Astrocyte (in vitro differentiated cells and primary cell): Measurements from ENCODE around the gene IL4R. TPM values are rescaled to one million over a fixed set of nuclear protein-coding genes. Genes with fewer than 3 reads are reported as not detected.

Source experiments
- DNase-seq: peaks from one replicate; pipeline ENCODE4 v3.0.0-alpha.2; 2010; ENCODE audit warnings: low read depth
- FAIRE-seq: peaks from 2 replicates; lab custom pipeline; 2011; peaks lifted over from hg19 to GRCh38; lab: Jason Lieb, UNC
- H2AFZ ChIP-seq: 2 replicates; pipeline ENCODE4 v1.6.0; 2012; ENCODE audit warnings: low read depth, low read length, inconsistent platforms
- H3K27ac ChIP-seq: 2 replicates; pipeline ENCODE4 v1.5.1; 2011; ENCODE audit warnings: low read depth, low read length, inconsistent platforms
- H3K27me3 ChIP-seq: 2 replicates; pipeline ENCODE4 v1.6.0; 2011; ENCODE audit warnings: low read length, inconsistent platforms; ENCODE audit not compliant: insufficient read depth
- H3K36me3 ChIP-seq: 2 replicates; pipeline ENCODE4 v1.5.1; 2011; ENCODE audit warnings: low read length, inconsistent platforms; ENCODE audit not compliant: insufficient read depth
- H3K4me1 ChIP-seq: 2 replicates; pipeline ENCODE4 v1.5.1; 2011; ENCODE audit warnings: low read length, inconsistent platforms; ENCODE audit not compliant: insufficient read depth
- H3K4me2 ChIP-seq: 2 replicates; pipeline ENCODE4 v1.6.0; 2012; ENCODE audit warnings: low read length, inconsistent platforms
- H3K4me3 ChIP-seq: 2 replicates; pipeline ENCODE4 v1.5.1; 2011; ENCODE audit warnings: low read depth, mild to moderate bottlenecking, low read length, inconsistent platforms; ENCODE audit not compliant: insufficient read depth
- H3K79me2 ChIP-seq: 2 replicates; pipeline ENCODE4 v1.6.0; 2012; ENCODE audit warnings: mild to moderate bottlenecking, low read length, inconsistent platforms; ENCODE audit not compliant: insufficient read depth
- H3K9ac ChIP-seq: 2 replicates; pipeline ENCODE4 v1.6.0; 2012; ENCODE audit warnings: mild to moderate bottlenecking, low read length, inconsistent platforms
- H3K9me3 ChIP-seq: 2 replicates; pipeline ENCODE4 v1.5.1; 2012; ENCODE audit warnings: low read depth, mild to moderate bottlenecking, low read length, inconsistent platforms; ENCODE audit not compliant: insufficient read depth
- H4K20me1 ChIP-seq: 2 replicates; pipeline ENCODE4 v1.6.0; 2012; ENCODE audit warnings: low read length, inconsistent platforms; ENCODE audit not compliant: insufficient read depth
- H3K27ac Mint-ChIP-seq: one replicate; pipeline ENCODE4 v1.8.0; 2021; ENCODE audit warnings: mild to moderate bottlenecking, mixed read lengths; ENCODE audit not compliant: unreplicated experiment
- H3K27me3 Mint-ChIP-seq: one replicate; pipeline ENCODE4 v1.8.0; 2021; ENCODE audit warnings: low read depth, mixed read lengths; ENCODE audit not compliant: unreplicated experiment
- H3K36me3 Mint-ChIP-seq: one replicate; pipeline ENCODE4 v1.8.0; 2021; ENCODE audit warnings: low read depth, mixed read lengths; ENCODE audit not compliant: unreplicated experiment
- H3K4me1 Mint-ChIP-seq: one replicate; pipeline ENCODE4 v1.8.0; 2021; ENCODE audit warnings: low read depth, mixed read lengths; ENCODE audit not compliant: unreplicated experiment
- H3K4me3 Mint-ChIP-seq: one replicate; pipeline ENCODE4 v1.8.0; 2021; ENCODE audit warnings: mild to moderate bottlenecking, moderate library complexity, mixed read lengths; ENCODE audit not compliant: unreplicated experiment
- H3K9me3 Mint-ChIP-seq: one replicate; pipeline ENCODE4 v1.8.0; 2021; ENCODE audit warnings: mild to moderate bottlenecking, mixed read lengths; ENCODE audit not compliant: unreplicated experiment
- CTCF ChIP-seq: IDR thresholded peaks from 2 replicates; pipeline ENCODE4 v1.5.1; 2011; ENCODE audit warnings: low read depth, mild to moderate bottlenecking, inconsistent platforms, low read length, moderate library complexity; ENCODE audit not compliant: insufficient read depth
- EZH2 ChIP-seq: IDR thresholded peaks from 2 replicates; pipeline ENCODE4 v1.6.1; 2012; ENCODE audit warnings: mild to moderate bottlenecking, low read length, inconsistent platforms; ENCODE audit not compliant: insufficient read depth
- total RNA-seq: library from RNA; stranded (reverse); gene quantifications from 2 replicates; pipeline ENCODE4 v1.2.1, GENCODE V29; 2021

The IL4R gene
- total RNA-seq, 1 donor from 2014 or later: 17.5 TPM

GRCh38 chr16:27314161-27314723, 468 bp downstream of the IL4R start:
- Mint-ChIP-seq H3K27ac (peak overlapping the region; percentile 71), H3K9me3 (peaks cover 2% of the 10 kb centered on the region), H3K4me3 (peak overlapping the region; percentile 93), H3K36me3 (no peaks in the 10 kb centered on the region), H3K4me1 (peaks cover 13% of the 10 kb centered on the region), H3K27me3 (no peaks in the 10 kb centered on the region)
- Histone ChIP-seq H3K4me1 (peaks cover 17% of the 10 kb centered on the region), H2AFZ (peak overlapping the region; percentile 84), H3K9me3 (no peaks in the 10 kb centered on the region), H3K27ac (peak overlapping the region; percentile 82), H4K20me1 (peaks cover 41% of the 10 kb centered on the region), H3K9ac (peak overlapping the region; percentile 96), H3K79me2 (peaks cover 55% of the 10 kb centered on the region), H3K27me3 (no peaks in the 10 kb centered on the region), H3K4me3 (peak overlapping the region; percentile 71), H3K36me3 (no peaks in the 10 kb centered on the region), H3K4me2 (peak overlapping the region; percentile 94)
- DNase-seq (peak; percentile 93), FAIRE-seq (no peak)
- TF ChIP-seq EZH2: no peak
- no peak for TF ChIP-seq CTCF

- DNase-seq: no peak
- peaks cover 46% of the 10 kb centered on the region for H4K20me1 ChIP-seq
- peaks cover 2% of the 10 kb centered on the region for H3K9me3 Mint-ChIP-seq
- peak overlapping the region; percentile 71 for H3K4me3 ChIP-seq
- H3K4me3 Mint-ChIP-seq: peak overlapping the region; percentile 93
- no peaks in the 10 kb centered on the region for H3K27me3 ChIP-seq
- peak overlapping the region; percentile 96 for H3K9ac ChIP-seq
- H2AFZ ChIP-seq: no peak overlapping the region
- H3K4me2 ChIP-seq: peak overlapping the region; percentile 94
- no peak for FAIRE-seq
- peaks cover 17% of the 10 kb centered on the region for H3K4me1 ChIP-seq
- H3K27me3 Mint-ChIP-seq: no peaks in the 10 kb centered on the region
- no peaks in the 10 kb centered on the region for H3K36me3 Mint-ChIP-seq
- peaks cover 13% of the 10 kb centered on the region for H3K4me1 Mint-ChIP-seq
- no peaks in the 10 kb centered on the region for H3K9me3 ChIP-seq
- peak overlapping the region; percentile 82 for H3K27ac ChIP-seq
- H3K36me3 ChIP-seq: no peaks in the 10 kb centered on the region
- H3K79me2 ChIP-seq: peaks cover 58% of the 10 kb centered on the region
- TF ChIP-seq CTCF (no peak), EZH2 (no peak)
- H3K27ac Mint-ChIP-seq: no peak overlapping the region
Measured at GRCh38 chr16:27314986-27315332, 1.2 kb downstream of the IL4R start.

- peaks cover 49% of the 10 kb centered on the region for H4K20me1 ChIP-seq
- H3K79me2 ChIP-seq: peaks cover 63% of the 10 kb centered on the region
- no peaks in the 10 kb centered on the region for H3K36me3 ChIP-seq
- H3K9me3 ChIP-seq: no peaks in the 10 kb centered on the region
- Mint-ChIP-seq H3K4me1 (peaks cover 13% of the 10 kb centered on the region), H3K27ac (no peak overlapping the region), H3K27me3 (no peaks in the 10 kb centered on the region), H3K9me3 (peaks cover 2% of the 10 kb centered on the region), H3K4me3 (peak overlapping the region; percentile 66), H3K36me3 (no peaks in the 10 kb centered on the region)
- TF ChIP-seq EZH2 (no peak), CTCF (no peak)
- H3K4me2 ChIP-seq: peak overlapping the region; percentile 94
- peaks cover 17% of the 10 kb centered on the region for H3K4me1 ChIP-seq
- no peaks in the 10 kb centered on the region for H3K27me3 ChIP-seq
- H3K9ac ChIP-seq: peak overlapping the region; percentile 96
- FAIRE-seq: no peak
- no peak overlapping the region for H2AFZ ChIP-seq
- H3K27ac ChIP-seq: no peak overlapping the region
- H3K4me3 ChIP-seq: peak overlapping the region; percentile 71
- peak; percentile 62 for DNase-seq
Measured at GRCh38 chr16:27315333-27316037, 1.7 kb downstream of the IL4R start.
